K562 (cell line): ENCODE measurements around the gene GNAQ. TPM values are rescaled to one million over a fixed set of nuclear protein-coding genes. Genes with fewer than 3 reads are reported as not detected.
A peak's percentile ranks its signal among the peaks of the same experiment; 100 is the strongest.

Experiments used
- ATAC-seq: fragments of 200-7000 bp; cut with Tn5 transposase; 3 replicates; pipeline ENCODE4 v1.9.1; 2020; ENCODE audit warnings: moderate library complexity
- BruUV-seq: library from RNA; stranded (reverse); fragments of 400-500 nt; replicated peaks from 2 replicates; lab custom pipeline; 2021; lab: Mats Ljungman, UMichigan
- CTCF ChIA-PET: fragments of 300-600 bp; formaldehyde crosslinking; extraction: SDS; loops from one replicate; lab custom pipeline; 2021; ENCODE audit warnings: low intra/inter-chr PET ratio; lab: Yijun Ruan, JAX
- POLR2A ChIA-PET: fragments of 300-600, 350-650 bp; sonication (Branson Sonifier 250); formaldehyde crosslinking; extraction: SDS; loops from one replicate; lab custom pipeline; 2021; ENCODE audit warnings: antibody characterized with exemption, inconsistent platforms; lab: Yijun Ruan, JAX
- DNase-seq, 4 experiments: peaks; one replicate each; pipeline versions ENCODE4 v3.0.0 to v3.0.0-alpha.2; 2011 to 2018; ENCODE audit warnings: low spot score in 3 of 4, mixed read lengths in 3 of 4; ENCODE audit errors: extremely low read depth in 1 of 4
- FAIRE-seq: peaks from 2 replicates; lab custom pipeline; 2011; peaks lifted over from hg19 to GRCh38; lab: Jason Lieb, UNC
- H2AFZ ChIP-seq: 2 replicates; pipeline ENCODE4 v1.6.0; 2011; ENCODE audit warnings: low read depth, low read length, control low read depth, inconsistent platforms
- H3K27ac ChIP-seq: fragments of 200-600 bp; 3 replicates; pipeline ENCODE4 v1.8.0; 2011; ENCODE audit warnings: low read depth, mild to moderate bottlenecking, control low read depth, inconsistent platforms, low read length, moderate library complexity, mixed read lengths; ENCODE audit errors: extremely low read depth
- H3K27me3 ChIP-seq, 2 experiments: fragments of 300-600 bp in 1 of 2; 2 replicates in 1 of 2; 3 replicates in 1 of 2; pipeline versions ENCODE4 v1.6.0 to v1.8.0; 2011; ENCODE audit warnings: inconsistent platforms in 2 of 2, low read length in 2 of 2, mild to moderate bottlenecking in 1 of 2, mixed read lengths in 1 of 2, moderate library complexity in 1 of 2; ENCODE audit not compliant: control insufficient read depth in 2 of 2, insufficient read depth in 2 of 2
- H3K36me3 ChIP-seq: fragments of 300-600 bp; 3 replicates; pipeline ENCODE4 v1.8.0; 2011; ENCODE audit warnings: mild to moderate bottlenecking, low read length, inconsistent platforms; ENCODE audit not compliant: control insufficient read depth, insufficient read depth
- H3K4me1 ChIP-seq, 2 experiments: fragments of 200-600 bp in 1 of 2; replicated peaks in 1 of 2; 2 replicates in 1 of 2; 3 replicates in 1 of 2; pipeline versions ENCODE4 v1.5.1 to v1.8.0; 2011; ENCODE audit warnings: inconsistent platforms in 2 of 2, low read length in 2 of 2, mild to moderate bottlenecking in 1 of 2, mixed read lengths in 1 of 2, moderate library complexity in 1 of 2; ENCODE audit not compliant: control insufficient read depth in 2 of 2, insufficient read depth in 2 of 2
- H3K4me2 ChIP-seq: 2 replicates; pipeline ENCODE4 v1.6.1; 2011; ENCODE audit warnings: low read length, control low read depth, inconsistent platforms, mixed read lengths; ENCODE audit not compliant: insufficient read depth
- H3K4me3 ChIP-seq: fragments of 200-600 bp; sonication (generic), shearing (Covaris generic); 2 replicates; pipeline ENCODE4 v1.5.1; 2016; ENCODE audit warnings: control low read depth, inconsistent platforms
- H3K79me2 ChIP-seq: fragments of 200-600 bp; 3 replicates; pipeline ENCODE4 v1.8.0; 2011; ENCODE audit warnings: low read length, inconsistent platforms; ENCODE audit not compliant: control insufficient read depth, insufficient read depth
- H3K9ac ChIP-seq, 2 experiments: 2 replicates each; pipeline versions ENCODE4 v1.6.0 to v1.6.1; 2011; ENCODE audit warnings: low read depth in 2 of 2, low read length in 2 of 2, control low read depth in 1 of 2, inconsistent platforms in 1 of 2, mild to moderate bottlenecking in 1 of 2, mixed read lengths in 1 of 2; ENCODE audit not compliant: insufficient read depth in 1 of 2
- H3K9me1 ChIP-seq: one replicate; pipeline ENCODE4 v1.6.0; 2011; ENCODE audit warnings: inconsistent platforms, mild to moderate bottlenecking, low read length, moderate library complexity; ENCODE audit not compliant: control insufficient read depth, insufficient read depth
- H3K9me3 ChIP-seq: replicated peaks from 2 replicates; pipeline ENCODE4 v1.5.1; 2011; ENCODE audit warnings: low read depth, low read length, inconsistent platforms; ENCODE audit not compliant: control insufficient read depth, insufficient read depth
- H4K20me1 ChIP-seq: replicated peaks from 2 replicates; pipeline ENCODE4 v1.6.1; 2011; ENCODE audit warnings: low read length, inconsistent platforms, mixed read lengths; ENCODE audit not compliant: control insufficient read depth, insufficient read depth
- MECOM ChIP-seq: fragments of 250-450 bp; sonication (Bioruptor Pico); IDR thresholded peaks from 2 replicates; pipeline ENCODE4 v1.8.0; 2022; ENCODE audit warnings: inconsistent platforms
- WGBS: fragments of 100-300 bp; shearing (Covaris generic); methylation state at CpG from one replicate; pipeline ENCODE4 v1.1.6; 2016; ENCODE audit warnings: low coverage, mixed read lengths; ENCODE audit not compliant: insufficient coverage; ENCODE audit errors: missing lambda C conversion rate; 5-methylcytosine and 5-hydroxymethylcytosine counted together
- in situ Hi-C: fragments of 300-500 bp; cut with MboI; formaldehyde crosslinking; loops from 4 replicates; pipeline ENCODE4 v1.15.0; 2018; ENCODE audit warnings: inconsistent platforms, mixed read lengths
- intact Hi-C: fragments of 100-400 bp; cut with micrococcal nuclease; formaldehyde crosslinking; loops from 2 replicates; pipeline ENCODE4 v1.14.2; 2022
- polyA plus RNA-seq, 8 experiments: library from polyadenylated mRNA; depleted of rRNA in 4 of 8; stranded (reverse) in 5 of 8; unstranded in 3 of 8; fragments of >200 nt; fragmentation: Nextera tagmentation in 2 of 8; fragmentation: Illumina TruSeq in 1 of 8; extraction: Ambion mirVana in 2 of 8; extraction: Trizol in 1 of 8; gene quantifications; 2 replicates each; pipeline versions ENCODE4 v1.2.1 to v1.2.3, GENCODE V29; 2011 to 2014; ENCODE audit warnings: inconsistent platforms in 1 of 8, missing spikeins in 1 of 8
- total RNA-seq, 7 experiments: library from RNA; depleted of rRNA in 6 of 7; stranded (reverse); fragments of >200 nt in 6 of 7; fragmentation: Illumina TruSeq in 2 of 7; extraction: Trizol in 2 of 7; gene quantifications; 2 replicates each; pipeline versions ENCODE4 v1.2.1 to v1.2.3, GENCODE V29; 2011 to 2021; ENCODE audit warnings: low replicate concordance in 1 of 7
- TF ChIP-seq, protein P1 (sequence below), 3 experiments: IDR thresholded peaks in 2 of 3; conservative IDR thresholded peaks in 1 of 3; 2 replicates each; pipeline ENCODE4 v1.5.1; 2011 to 2012; ENCODE audit warnings: low read length in 3 of 3, mild to moderate bottlenecking in 3 of 3, control low read depth in 2 of 3, improper control_type of control experiment in 1 of 3, inconsistent platforms in 1 of 3, low read depth in 1 of 3, mixed read lengths in 1 of 3, moderate library complexity in 1 of 3; ENCODE audit not compliant: insufficient read depth in 2 of 3

GNAQ gene
- total and polyA plus RNA-seq, 9 of the 15 experiments (the other 6 are each of a cell fraction or from before 2014, with no cell fraction given) = 4.8 to 27.9 (median 17.5) TPM

- Histone ChIP-seq H3K9me1 (no peaks in the 10 kb centered on the region), H3K4me2 (no peak overlapping the region), H3K9ac (no peak overlapping the region), H3K27me3 (no peaks in the 10 kb centered on the region), H3K79me2 (no peaks in the 10 kb centered on the region), H2AFZ (no peak overlapping the region), H4K20me1 (no peaks in the 10 kb centered on the region), H3K9me3 (no peaks in the 10 kb centered on the region), H3K4me1 (no peaks in the 10 kb centered on the region; a peak in 1 of 5 replicates), H3K36me3 (0 out of 3 replicates have a peak, but pooled peaks cover 3% of the 10 kb centered on the region), H3K27ac (no peak overlapping the region), H3K4me3 (no peak overlapping the region)
- ATAC-seq = peak; percentile 49; the same call in 1 of the 3 replicates
- TF ChIP-seq, protein P1, sequence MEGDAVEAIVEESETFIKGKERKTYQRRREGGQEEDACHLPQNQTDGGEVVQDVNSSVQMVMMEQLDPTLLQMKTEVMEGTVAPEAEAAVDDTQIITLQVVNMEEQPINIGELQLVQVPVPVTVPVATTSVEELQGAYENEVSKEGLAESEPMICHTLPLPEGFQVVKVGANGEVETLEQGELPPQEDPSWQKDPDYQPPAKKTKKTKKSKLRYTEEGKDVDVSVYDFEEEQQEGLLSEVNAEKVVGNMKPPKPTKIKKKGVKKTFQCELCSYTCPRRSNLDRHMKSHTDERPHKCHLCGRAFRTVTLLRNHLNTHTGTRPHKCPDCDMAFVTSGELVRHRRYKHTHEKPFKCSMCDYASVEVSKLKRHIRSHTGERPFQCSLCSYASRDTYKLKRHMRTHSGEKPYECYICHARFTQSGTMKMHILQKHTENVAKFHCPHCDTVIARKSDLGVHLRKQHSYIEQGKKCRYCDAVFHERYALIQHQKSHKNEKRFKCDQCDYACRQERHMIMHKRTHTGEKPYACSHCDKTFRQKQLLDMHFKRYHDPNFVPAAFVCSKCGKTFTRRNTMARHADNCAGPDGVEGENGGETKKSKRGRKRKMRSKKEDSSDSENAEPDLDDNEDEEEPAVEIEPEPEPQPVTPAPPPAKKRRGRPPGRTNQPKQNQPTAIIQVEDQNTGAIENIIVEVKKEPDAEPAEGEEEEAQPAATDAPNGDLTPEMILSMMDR (IDR thresholded peaks at IDR 0.05 in 2 of 3, conservative IDR thresholded peaks at IDR 0.05 in 1 of 3; ENCODE audit: insufficient read depth in 2 of 3, low read depth in 1 of 3, low read length in 3 of 3) = peak; percentile 6 to 30 (median 16); a peak in 3 of 6 replicates
- no peak for TF ChIP-seq MECOM (CRISPR knock-in tag)
- ChIA-PET POLR2A (no interaction called here), CTCF (no interaction called here)
- intact Hi-C loops (no loop called here), in situ Hi-C loops (no loop called here)
- 82% methylated on average over 10 of the region's 10 CpGs for WGBS
- DNase-seq = peak in 2 of 4 experiments; percentile 7 to 33
- no TSS peak for BruUV-seq
- FAIRE-seq = peak; percentile 37
Measured at GRCh38 chr9:77764894-77765780, 266.5 kb downstream of the GNAQ start.
